MCF 10A (cell line): Measurements from ENCODE around the gene PKLR. TPM values are rescaled to one million over a fixed set of nuclear protein-coding genes. Genes with fewer than 3 reads are reported as not detected.
"Not testable (repeated sequence)": the region's sequence is repeated elsewhere in the genome, so short reads cannot be mapped to it uniquely, and the experiment has no call there.

Source experiments
- BruUV-seq: library from RNA; stranded (reverse); fragments of 400-500 nt; replicated peaks from 2 replicates; lab custom pipeline; 2021; lab: Mats Ljungman, UMichigan
- CTCF ChIA-PET: fragments of 300-600 bp; sonication (Branson Sonifier 250); formaldehyde crosslinking; extraction: SDS; loops from one replicate; lab custom pipeline; 2021; ENCODE audit warnings: antibody characterized with exemption, inconsistent platforms; lab: Yijun Ruan, JAX
- POLR2A ChIA-PET: fragments of 300-600, 350-650 bp; sonication (Branson Sonifier 250); formaldehyde crosslinking; extraction: SDS; loops from one replicate; lab custom pipeline; 2020; ENCODE audit warnings: antibody characterized with exemption, inconsistent platforms; lab: Yijun Ruan, JAX
- DNase-seq: peaks from one replicate; pipeline ENCODE4 v3.0.0-alpha.2; 2018; ENCODE audit not compliant: unreplicated experiment
- H3K27ac Mint-ChIP-seq: one replicate; pipeline ENCODE4 v1.8.0; 2022; ENCODE audit warnings: mild to moderate bottlenecking, low read depth, mixed read lengths; ENCODE audit not compliant: unreplicated experiment
- H3K27me3 Mint-ChIP-seq: one replicate; pipeline ENCODE4 v1.8.0; 2022; ENCODE audit warnings: mixed read lengths; ENCODE audit not compliant: insufficient read depth, unreplicated experiment
- H3K36me3 Mint-ChIP-seq: one replicate; pipeline ENCODE4 v1.8.0; 2022; ENCODE audit warnings: mild to moderate bottlenecking, moderate library complexity, mixed read lengths; ENCODE audit not compliant: insufficient read depth, unreplicated experiment
- H3K4me1 Mint-ChIP-seq: one replicate; pipeline ENCODE4 v1.8.0; 2022; ENCODE audit warnings: mixed read lengths; ENCODE audit not compliant: insufficient read depth, unreplicated experiment
- H3K4me3 Mint-ChIP-seq: one replicate; pipeline ENCODE4 v1.8.0; 2022; ENCODE audit warnings: mild to moderate bottlenecking, moderate library complexity, mixed read lengths; ENCODE audit not compliant: unreplicated experiment
- H3K9me3 Mint-ChIP-seq: one replicate; pipeline ENCODE4 v1.8.0; 2022; ENCODE audit warnings: mixed read lengths; ENCODE audit not compliant: unreplicated experiment
- intact Hi-C: fragments of 100-400 bp; cut with micrococcal nuclease; formaldehyde crosslinking; loops from 2 replicates; pipeline ENCODE4 v1.14.1; 2022
- total RNA-seq: library from RNA; stranded (reverse); gene quantifications from 2 replicates; pipeline ENCODE4 v1.2.3, GENCODE V29; 2022
- TF ChIP-seq, protein P1 (sequence below): fragments of 200-600 bp; IDR thresholded peaks from one replicate; pipeline ENCODE4 v1.8.0; 2022; ENCODE audit warnings: antibody characterized with exemption, mild to moderate bottlenecking; ENCODE audit not compliant: unreplicated experiment

Gene PKLR
- total RNA-seq, 1 experiment from 2014 or later: not detected

DNA sequence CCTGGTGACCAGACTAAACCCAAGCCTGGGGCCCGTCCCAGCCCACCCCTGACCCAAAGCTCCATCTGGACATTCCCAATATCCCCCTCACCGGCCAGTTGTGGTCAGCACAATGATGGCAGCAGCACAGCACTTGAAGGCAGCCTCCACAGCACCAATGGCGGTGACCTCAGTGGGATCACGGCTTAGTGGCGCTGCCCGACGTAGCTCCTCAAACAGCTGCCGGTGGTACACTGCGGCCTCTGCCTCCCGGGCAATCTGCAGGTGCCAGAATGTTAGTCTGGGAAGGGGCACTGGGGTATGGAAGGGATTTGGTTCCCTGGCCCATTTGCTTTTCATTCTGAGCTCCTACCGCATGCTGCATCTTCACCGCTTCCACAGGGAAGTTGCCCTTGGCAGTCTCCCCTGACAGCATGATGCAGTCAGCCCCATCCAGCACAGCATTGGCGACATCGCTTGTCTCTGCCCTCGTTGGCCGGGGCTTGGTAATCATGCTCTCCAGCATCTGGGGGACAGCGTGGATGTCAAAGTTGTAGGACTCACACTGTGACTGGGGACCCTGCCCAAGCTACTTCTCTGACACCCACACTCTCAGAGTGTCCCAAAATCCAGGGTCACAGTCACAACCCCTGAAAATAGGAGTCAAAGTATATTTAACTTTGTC lies 8.0 kb downstream of the PKLR start:
- DNase-seq: no peak
- CTCF ChIA-PET: interaction anchor here (0.5 to 1.9 kb wide), 3 partner anchors 43 to 830 kb away, joined by 3 to 9 read pairs (median 3); no protein-coding TSS in a partner anchor
- no peak overlapping the region for H3K27ac Mint-ChIP-seq
- H3K27me3 Mint-ChIP-seq: peaks cover 34% of the 10 kb centered on the region
- POLR2A ChIA-PET: interaction anchor here (0.9 to 1.5 kb wide), 5 partner anchors 12 to 30 kb away, joined by 3 to 9 read pairs (median 6); partner anchors contain the start of genes FDPS and RUSC1
- no peaks in the 10 kb centered on the region for H3K9me3 Mint-ChIP-seq
- no peaks in the 10 kb centered on the region for H3K4me1 Mint-ChIP-seq
- BruUV-seq: no TSS peak
- no peaks in the 10 kb centered on the region for H3K36me3 Mint-ChIP-seq
- no peak overlapping the region for H3K4me3 Mint-ChIP-seq
- intact Hi-C loops: no loop called here
- TF ChIP-seq, protein P1, sequence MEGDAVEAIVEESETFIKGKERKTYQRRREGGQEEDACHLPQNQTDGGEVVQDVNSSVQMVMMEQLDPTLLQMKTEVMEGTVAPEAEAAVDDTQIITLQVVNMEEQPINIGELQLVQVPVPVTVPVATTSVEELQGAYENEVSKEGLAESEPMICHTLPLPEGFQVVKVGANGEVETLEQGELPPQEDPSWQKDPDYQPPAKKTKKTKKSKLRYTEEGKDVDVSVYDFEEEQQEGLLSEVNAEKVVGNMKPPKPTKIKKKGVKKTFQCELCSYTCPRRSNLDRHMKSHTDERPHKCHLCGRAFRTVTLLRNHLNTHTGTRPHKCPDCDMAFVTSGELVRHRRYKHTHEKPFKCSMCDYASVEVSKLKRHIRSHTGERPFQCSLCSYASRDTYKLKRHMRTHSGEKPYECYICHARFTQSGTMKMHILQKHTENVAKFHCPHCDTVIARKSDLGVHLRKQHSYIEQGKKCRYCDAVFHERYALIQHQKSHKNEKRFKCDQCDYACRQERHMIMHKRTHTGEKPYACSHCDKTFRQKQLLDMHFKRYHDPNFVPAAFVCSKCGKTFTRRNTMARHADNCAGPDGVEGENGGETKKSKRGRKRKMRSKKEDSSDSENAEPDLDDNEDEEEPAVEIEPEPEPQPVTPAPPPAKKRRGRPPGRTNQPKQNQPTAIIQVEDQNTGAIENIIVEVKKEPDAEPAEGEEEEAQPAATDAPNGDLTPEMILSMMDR: no peak

DNA sequence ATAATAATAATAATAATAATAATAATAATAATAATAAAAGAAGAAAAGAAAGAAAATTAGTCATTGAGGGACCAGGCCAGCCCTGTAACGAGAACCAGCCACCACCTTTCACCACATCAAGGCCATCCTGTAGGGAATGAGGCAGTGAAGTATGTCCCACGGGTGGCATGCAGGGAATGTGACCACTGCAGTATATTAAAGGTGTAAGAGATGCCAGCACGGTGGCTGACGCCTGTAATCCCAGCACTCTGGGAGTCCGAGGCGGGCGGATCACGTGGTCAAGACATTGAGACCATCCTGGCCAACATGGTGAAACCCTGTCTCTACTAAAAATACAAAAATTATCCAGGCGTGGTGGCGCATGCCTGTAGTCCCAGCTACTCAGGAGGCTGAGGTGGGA lies 10.2 kb downstream of the PKLR start:
- H3K9me3 Mint-ChIP-seq, DNase-seq, POLR2A ChIA-PET, H3K4me3 Mint-ChIP-seq, H3K4me1 Mint-ChIP-seq, H3K27ac Mint-ChIP-seq, H3K36me3 Mint-ChIP-seq, intact Hi-C loops, BruUV-seq: not testable (repeated sequence)
- H3K27me3 Mint-ChIP-seq: peaks cover 20% of the 10 kb centered on the region
- CTCF ChIA-PET: interaction anchor here (1.2 kb wide), 1 partner anchor 13 kb away, joined by 3 read pairs; no protein-coding TSS in a partner anchor

GRCh38 chr1:155287987-155288543 lies 13.2 kb downstream of the PKLR start:
- TF ChIP-seq, protein P1: no peak
- CTCF ChIA-PET: interaction anchor here (0.6 to 1.1 kb wide), 4 partner anchors 12 to 1694 kb away, joined by 3 to 4 read pairs (median 3); no protein-coding TSS in a partner anchor
- Mint-ChIP-seq H3K36me3 (no peaks in the 10 kb centered on the region), H3K27ac (no peak overlapping the region), H3K4me1 (no peaks in the 10 kb centered on the region), H3K9me3 (no peaks in the 10 kb centered on the region), H3K4me3 (no peak overlapping the region), H3K27me3 (peaks cover 9% of the 10 kb centered on the region)
- no TSS peak for BruUV-seq
- intact Hi-C loops: no loop called here
- POLR2A ChIA-PET: interaction anchor here (0.8 to 1.1 kb wide), 2 partner anchors 16 to 20 kb away, joined by 3 read pairs; no protein-coding TSS in a partner anchor
- no peak for DNase-seq

DNA sequence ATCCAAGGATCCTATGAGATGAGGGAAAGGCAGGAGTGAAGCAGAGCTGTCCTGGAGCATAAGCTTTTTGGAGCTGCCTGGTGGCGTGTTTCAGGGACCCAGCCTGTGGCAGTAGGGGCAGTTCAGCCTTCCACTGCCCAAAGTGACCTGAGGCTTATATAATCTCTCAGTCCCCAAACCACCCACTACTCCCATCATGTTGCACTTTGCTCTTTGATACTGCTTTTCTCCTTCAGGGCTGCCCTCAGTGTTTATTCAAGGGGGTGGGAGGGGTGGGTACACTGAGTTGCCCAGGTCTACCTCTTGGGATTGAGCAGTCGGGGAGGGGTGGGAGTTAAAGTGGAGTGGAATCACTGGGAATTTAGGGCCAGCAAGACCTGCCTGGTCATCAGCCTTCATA lies 14.7 kb downstream of the PKLR start:
- no peaks in the 10 kb centered on the region for H3K9me3 Mint-ChIP-seq
- H3K4me1 Mint-ChIP-seq: no peaks in the 10 kb centered on the region
- no peak for DNase-seq
- ChIA-PET CTCF (interaction anchor here (1.1 to 2.2 kb wide), 2 partner anchors 36 to 39 kb away, joined by 3 to 10 read pairs; no protein-coding TSS in a partner anchor), POLR2A (interaction anchor here (0.6 to 1.1 kb wide), 3 partner anchors 13 to 303 kb away, joined by 3 read pairs; partner anchors contain the start of genes CLK2 and FDPS)
- no peaks in the 10 kb centered on the region for H3K36me3 Mint-ChIP-seq
- peaks cover 4% of the 10 kb centered on the region for H3K27me3 Mint-ChIP-seq
- H3K4me3 Mint-ChIP-seq: no peak overlapping the region
- BruUV-seq: no TSS peak
- H3K27ac Mint-ChIP-seq: no peak overlapping the region
- TF ChIP-seq, protein P1: no peak
- intact Hi-C loops: no loop called here
